Fibroblast of skin of scalp (primary cell): Measurements from ENCODE around the gene GEMIN8. TPM values are rescaled to one million over a fixed set of nuclear protein-coding genes. Genes with fewer than 3 reads are reported as not detected.

Source experiments
- DNase-seq: peaks from one replicate; pipeline ENCODE4 v3.0.0-alpha.2; 2013
- polyA plus RNA-seq, 2 experiments: library from polyadenylated mRNA; unstranded; fragments of 120-200 nt; gene quantifications; one replicate each; pipeline ENCODE4 v1.2.1, GENCODE V29; 2013; ENCODE audit not compliant: insufficient read length in 2 of 2

GEMIN8 gene
- 17.2 TPM for polyA plus RNA-seq (2013, experiment 1 of 2; ENCODE audit: insufficient read length)
- 16.6 TPM for polyA plus RNA-seq (2013, experiment 2 of 2; ENCODE audit: insufficient read length)

- peak; percentile 92 for DNase-seq
These were observed at the start of gene GEMIN8 for GRCh38 chrX:14029425-14030173. TSS of gene GEMIN8 (minus strand) at chrX:14029892. CDS start at chrX:14021478, 8,414 bp downstream.

- no peak for DNase-seq
These were observed 46.9 kb upstream of the GEMIN8 start for GRCh38 chrX:14076639-14077038.

GRCh38 chrX:14073556-14073955 lies 43.9 kb upstream of the GEMIN8 start:
- peak; percentile 25 for DNase-seq

GRCh38 chrX:14073071-14073470 lies 43.4 kb upstream of the GEMIN8 start:
- DNase-seq = peak; percentile 28

GRCh38 chrX:14065800-14066199 lies 36.1 kb upstream of the GEMIN8 start:
- no peak for DNase-seq

GRCh38 chrX:14064626-14065432 lies 35.1 kb upstream of the GEMIN8 start:
- DNase-seq = peak; percentile 41

GRCh38 chrX:14062524-14062923 lies 32.8 kb upstream of the GEMIN8 start:
- DNase-seq = no peak

GRCh38 chrX:14056206-14056605 lies 26.5 kb upstream of the GEMIN8 start:
- DNase-seq = peak; percentile 83

GRCh38 chrX:14051416-14051815 lies 21.7 kb upstream of the GEMIN8 start:
- peak; percentile 50 for DNase-seq

- DNase-seq = peak; percentile 85
These were observed 21.0 kb upstream of the GEMIN8 start for GRCh38 chrX:14050709-14051108.

GRCh38 chrX:14043209-14043608 lies 13.5 kb upstream of the GEMIN8 start:
- no peak for DNase-seq

GRCh38 chrX:14039344-14039743 lies 9.7 kb upstream of the GEMIN8 start:
- DNase-seq = peak; percentile 43

GRCh38 chrX:14038375-14039085 lies 8.8 kb upstream of the GEMIN8 start:
- no peak for DNase-seq

GRCh38 chrX:14032406-14032805 lies 2.7 kb upstream of the GEMIN8 start:
- DNase-seq = peak; percentile 61

GRCh38 chrX:14030174-14030530 lies 460 bp upstream of the GEMIN8 start:
- DNase-seq = peak; percentile 61

GRCh38 chrX:14029039-14029424 lies 660 bp downstream of the GEMIN8 start:
- DNase-seq = no peak

GRCh38 chrX:14028473-14028872 lies 1.2 kb downstream of the GEMIN8 start:
- no peak for DNase-seq

GRCh38 chrX:14027511-14028019 lies 2.1 kb downstream of the GEMIN8 start:
- peak; percentile 68 for DNase-seq

- DNase-seq = no peak
These were observed 2.7 kb downstream of the GEMIN8 start for GRCh38 chrX:14027036-14027435.

GRCh38 chrX:14026121-14026520 lies 3.6 kb downstream of the GEMIN8 start:
- no peak for DNase-seq

- DNase-seq = no peak
These were observed 7.7 kb downstream of the GEMIN8 start for GRCh38 chrX:14022019-14022418.

GRCh38 chrX:14017399-14017798 lies 12.3 kb downstream of the GEMIN8 start:
- no peak for DNase-seq

GRCh38 chrX:14015941-14016340 lies 13.8 kb downstream of the GEMIN8 start:
- peak; percentile 85 for DNase-seq
